Progenitor cell of endocrine pancreas (in vitro differentiated cells): Measurements from ENCODE around the gene ZNF555. TPM values are rescaled to one million over a fixed set of nuclear protein-coding genes. Genes with fewer than 3 reads are reported as not detected.

ENCODE experiments used
- DNase-seq: peaks from one replicate; pipeline ENCODE4 v3.0.0; 2021; ENCODE audit warnings: low spot score; ENCODE audit not compliant: unreplicated experiment
- H3K27ac Mint-ChIP-seq: 2 replicates; pipeline ENCODE4 v1.8.0; 2021; ENCODE audit warnings: mild to moderate bottlenecking, moderate library complexity, mixed read lengths
- H3K27me3 Mint-ChIP-seq: 2 replicates; pipeline ENCODE4 v1.8.0; 2021; ENCODE audit warnings: mixed read lengths
- H3K36me3 Mint-ChIP-seq: 2 replicates; pipeline ENCODE4 v1.8.0; 2022; ENCODE audit warnings: mixed read lengths; ENCODE audit not compliant: insufficient read depth
- H3K4me1 Mint-ChIP-seq: 2 replicates; pipeline ENCODE4 v1.8.0; 2021; ENCODE audit warnings: low read depth, mixed read lengths
- H3K4me3 Mint-ChIP-seq: 2 replicates; pipeline ENCODE4 v1.8.0; 2021; ENCODE audit warnings: low read depth, mild to moderate bottlenecking, moderate library complexity, mixed read lengths
- H3K9me3 Mint-ChIP-seq: 2 replicates; pipeline ENCODE4 v1.8.0; 2021; ENCODE audit warnings: low read depth, mixed read lengths
- CTCF ChIP-seq: fragments of 200-600 bp; sonication (generic); IDR thresholded peaks from one replicate; pipeline ENCODE4 v1.5.0; 2021; ENCODE audit warnings: antibody characterized with exemption, mild to moderate bottlenecking; ENCODE audit not compliant: unreplicated experiment
- total RNA-seq: library from RNA; stranded (reverse); gene quantifications from 2 replicates; pipeline ENCODE4 v1.2.1, GENCODE V29; 2021

The ZNF555 gene
- total RNA-seq, 1 donor from 2014 or later = 13.7 TPM

DNA sequence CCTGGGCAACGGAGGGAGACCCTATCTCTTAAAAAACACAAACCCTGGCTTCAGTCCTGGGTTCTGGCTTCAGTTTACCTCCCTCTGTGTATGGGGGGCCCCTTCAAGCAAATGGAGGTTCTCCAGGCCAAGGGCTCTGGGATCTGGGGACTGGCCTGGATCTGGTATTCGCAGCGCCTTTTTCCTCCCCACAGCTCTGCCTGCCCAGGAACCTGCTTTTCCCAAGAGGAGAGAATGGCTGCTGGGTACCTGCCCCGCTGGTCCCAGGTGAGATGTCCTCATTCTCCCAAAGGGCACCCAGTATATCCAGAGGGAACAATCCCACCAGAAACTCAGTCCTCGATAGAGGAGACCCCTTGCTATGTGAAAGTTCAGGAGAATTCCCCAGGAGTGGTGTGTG lies 18.4 kb upstream of the ZNF555 start:
- Mint-ChIP-seq H3K9me3 (peaks cover 8% of the 10 kb centered on the region), H3K4me3 (no peak overlapping the region), H3K27me3 (no peaks in the 10 kb centered on the region), H3K36me3 (peaks cover 27% of the 10 kb centered on the region), H3K27ac (no peak overlapping the region), H3K4me1 (peaks cover 3% of the 10 kb centered on the region)
- DNase-seq = no peak
- no peak for TF ChIP-seq CTCF

- no peak overlapping the region for H3K4me3 Mint-ChIP-seq
- peaks cover 3% of the 10 kb centered on the region for H3K4me1 Mint-ChIP-seq
- H3K9me3 Mint-ChIP-seq = peaks cover 13% of the 10 kb centered on the region
- TF ChIP-seq CTCF = no peak
- H3K27me3 Mint-ChIP-seq = no peaks in the 10 kb centered on the region
- H3K27ac Mint-ChIP-seq = no peak overlapping the region
- no peak for DNase-seq
- H3K36me3 Mint-ChIP-seq = peaks cover 35% of the 10 kb centered on the region
Observed at GRCh38 chr19:2823646-2824045, 17.6 kb upstream of the ZNF555 start.

DNA sequence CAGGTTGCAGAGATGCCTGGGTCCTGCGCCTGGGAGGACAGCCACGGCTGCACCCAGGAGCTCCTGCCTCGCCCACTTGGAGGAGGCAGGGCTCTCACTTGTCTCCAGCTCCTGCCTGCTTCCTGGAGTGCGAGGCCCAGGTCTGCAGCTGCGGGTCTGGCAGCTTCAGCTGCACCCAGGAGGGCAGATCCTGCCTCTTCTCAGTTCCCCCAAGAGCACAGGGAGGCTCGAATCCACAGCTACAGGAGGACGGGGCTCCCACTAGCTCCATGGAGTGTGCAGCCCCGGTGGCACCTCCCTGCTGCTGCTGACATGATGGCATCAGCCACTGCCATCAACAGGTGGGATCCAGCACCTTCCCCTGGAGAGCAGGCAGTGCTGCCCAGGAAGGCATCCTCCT lies 17.1 kb upstream of the ZNF555 start:
- Mint-ChIP-seq H3K27me3 (no peaks in the 10 kb centered on the region), H3K9me3 (peaks cover 14% of the 10 kb centered on the region), H3K4me1 (peaks cover 3% of the 10 kb centered on the region), H3K4me3 (no peak overlapping the region), H3K27ac (no peak overlapping the region), H3K36me3 (peaks cover 40% of the 10 kb centered on the region)
- no peak for DNase-seq
- TF ChIP-seq CTCF = no peak

- Mint-ChIP-seq H3K4me1 (no peaks in the 10 kb centered on the region), H3K27ac (no peak overlapping the region), H3K36me3 (peaks cover 60% of the 10 kb centered on the region), H3K9me3 (peaks cover 26% of the 10 kb centered on the region), H3K27me3 (no peaks in the 10 kb centered on the region), H3K4me3 (no peak overlapping the region)
- no peak for TF ChIP-seq CTCF
- no peak for DNase-seq
Observed at GRCh38 chr19:2827022-2827421, 14.3 kb upstream of the ZNF555 start.

DNA sequence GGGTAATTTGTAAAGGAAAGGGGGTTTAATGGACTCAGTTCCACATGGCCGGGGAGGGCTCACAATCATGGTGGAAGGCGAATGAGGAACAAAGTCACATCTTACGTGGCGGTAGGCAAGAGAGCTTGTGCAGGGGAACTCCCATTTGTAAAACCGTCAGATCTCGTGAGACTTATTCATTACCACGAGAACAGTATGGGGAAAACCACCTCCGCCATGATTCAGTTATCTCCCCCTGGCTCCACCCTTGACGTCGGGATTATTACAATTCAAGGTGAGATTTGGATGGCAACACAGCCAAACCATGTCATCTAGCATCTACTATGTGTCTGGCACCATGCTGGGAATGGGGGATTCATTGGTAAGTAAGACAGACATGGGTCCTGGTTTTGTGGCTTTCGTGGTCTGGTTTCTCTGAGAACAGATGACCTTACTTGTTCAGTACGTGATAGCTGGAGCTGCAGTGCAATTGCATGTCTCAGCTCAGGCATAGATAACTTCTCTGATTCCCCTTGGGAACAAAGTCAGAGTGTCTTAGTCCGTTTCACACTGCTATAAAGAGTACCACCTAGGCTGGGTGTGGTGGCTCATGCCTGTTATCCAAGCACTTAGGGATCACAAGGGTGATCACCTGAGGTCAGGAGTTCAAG lies 13.3 kb upstream of the ZNF555 start:
- Mint-ChIP-seq H3K27ac (no peak overlapping the region), H3K27me3 (no peaks in the 10 kb centered on the region), H3K9me3 (peaks cover 30% of the 10 kb centered on the region), H3K4me1 (no peaks in the 10 kb centered on the region), H3K4me3 (no peak overlapping the region), H3K36me3 (peaks cover 69% of the 10 kb centered on the region)
- no peak for TF ChIP-seq CTCF
- DNase-seq = no peak
